HG03045 (cell line): ENCODE results near the gene MFSD11.

ENCODE experiments used
- ATAC-seq: cut with Tn5 transposase; IDR thresholded peaks from one replicate; pipeline ENCODE4 v1.9.1; 2021; ENCODE audit warnings: mild to moderate bottlenecking, moderate library complexity; ENCODE audit not compliant: unreplicated experiment

Gene MFSD11

DNA sequence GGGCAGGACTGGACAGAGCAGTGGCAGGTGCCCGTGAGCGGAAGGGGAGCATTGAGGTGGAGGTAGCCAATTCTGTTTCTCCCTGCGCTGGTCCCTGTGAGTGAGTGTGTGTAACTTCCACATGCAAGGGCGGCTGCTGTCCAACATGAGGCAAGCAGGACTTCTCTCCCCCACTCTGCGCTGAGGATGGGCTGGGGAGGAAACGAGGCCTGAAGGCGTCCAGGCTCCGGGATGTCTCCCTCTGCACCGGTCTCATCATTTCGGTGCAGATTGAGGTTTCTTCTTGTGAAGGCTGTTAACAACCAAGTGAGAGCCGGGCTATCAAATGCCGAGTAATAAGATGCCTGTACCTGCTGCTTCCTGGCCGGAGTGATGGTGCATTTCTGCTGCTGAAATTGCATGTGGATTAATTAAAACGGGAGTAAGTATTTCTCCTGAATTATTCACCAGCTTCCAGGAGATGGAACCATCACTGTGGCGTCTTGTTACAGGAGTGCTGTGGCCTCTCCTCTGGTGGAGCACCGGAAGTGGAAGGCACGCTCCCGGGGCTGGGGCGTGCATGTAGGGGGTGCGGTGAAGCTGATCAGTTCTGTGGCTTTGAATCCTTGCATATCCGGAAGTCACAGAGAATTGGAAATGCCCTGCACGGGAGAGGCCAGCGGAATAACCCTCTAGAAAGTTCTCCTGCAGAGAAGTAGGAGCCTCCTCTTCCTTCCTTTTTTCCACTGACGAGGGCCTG lies 88.6 kb downstream of the MFSD11 start:
- no peak for ATAC-seq

- ATAC-seq, result no peak
Measured at GRCh38 chr17:76827736-76828135, 89.8 kb downstream of the MFSD11 start.
